Vagina (tissue), 2 donors: ENCODE measurements around the gene AMBRA1. TPM values are rescaled to one million over a fixed set of nuclear protein-coding genes. Genes with fewer than 3 reads are reported as not detected.
"Not testable (repeated sequence)": the region's sequence is repeated elsewhere in the genome, so short reads cannot be mapped to it uniquely, and the experiment has no call there.

Experiments used
- DNase-seq, 2 donors: peaks; one replicate each; pipeline ENCODE4 v3.0.0-alpha.2; 2017; ENCODE audit errors: extremely low spot score in 2 of 2
- H3K27ac ChIP-seq: fragments of 200-600 bp; sonication (generic); one replicate; pipeline ENCODE4 v1.5.1; 2019
- H3K27me3 ChIP-seq: fragments of 200-600 bp; sonication (generic); one replicate; pipeline ENCODE4 v1.5.1; 2019
- H3K36me3 ChIP-seq, 2 donors: fragments of 200-600 bp; sonication (generic); one replicate each; pipeline ENCODE4 v1.5.1; 2017 to 2019
- H3K4me1 ChIP-seq: fragments of 200-600 bp; sonication (generic); one replicate; pipeline ENCODE4 v1.5.1; 2019
- H3K4me3 ChIP-seq, 2 donors: fragments of 200-600 bp; sonication (generic); 1 replicate in 1 of 2; 2 replicates in 1 of 2; pipeline ENCODE4 v1.5.1; 2016 to 2019
- H3K9me3 ChIP-seq: fragments of 200-600 bp; sonication (generic); one replicate; pipeline ENCODE4 v1.5.1; 2019
- CTCF ChIP-seq, 3 experiments: fragments of 450-650 bp in 2 of 3; fragments of 200-600 bp in 1 of 3; sonication (generic) in 1 of 3; IDR thresholded peaks; one replicate each; pipeline ENCODE4 v1.5.1; 2017 to 2019; ENCODE audit warnings: antibody characterized with exemption in 3 of 3, mild to moderate bottlenecking in 2 of 3, moderate library complexity in 2 of 3
- POLR2A ChIP-seq, 2 donors: fragments of 450-650 bp; IDR thresholded peaks; one replicate each; pipeline ENCODE4 v1.6.1; 2017; ENCODE audit warnings: antibody characterized with exemption in 2 of 2, mild to moderate bottlenecking in 2 of 2, moderate library complexity in 2 of 2
- POLR2AphosphoS5 ChIP-seq, 2 donors: sonication (generic); formaldehyde crosslinking; IDR thresholded peaks; one replicate each; pipeline ENCODE4 v1.9.0; 2017; ENCODE audit warnings: antibody characterized with exemption in 2 of 2, mild to moderate bottlenecking in 2 of 2, low read depth in 1 of 2; ENCODE audit not compliant: insufficient read depth in 1 of 2
- intact Hi-C: fragments of 100-400 bp; cut with DNase I; formaldehyde crosslinking; loops from one replicate; pipeline ENCODE4 v1.15.1; 2023
- total RNA-seq: library from RNA; depleted of rRNA; stranded (reverse); fragments of >200 nt; gene quantifications from one replicate; pipeline ENCODE4 v1.2.3, GENCODE V29; 2016

AMBRA1 gene
- total RNA-seq, 1 donor from 2014 or later = 40.0 TPM

DNA sequence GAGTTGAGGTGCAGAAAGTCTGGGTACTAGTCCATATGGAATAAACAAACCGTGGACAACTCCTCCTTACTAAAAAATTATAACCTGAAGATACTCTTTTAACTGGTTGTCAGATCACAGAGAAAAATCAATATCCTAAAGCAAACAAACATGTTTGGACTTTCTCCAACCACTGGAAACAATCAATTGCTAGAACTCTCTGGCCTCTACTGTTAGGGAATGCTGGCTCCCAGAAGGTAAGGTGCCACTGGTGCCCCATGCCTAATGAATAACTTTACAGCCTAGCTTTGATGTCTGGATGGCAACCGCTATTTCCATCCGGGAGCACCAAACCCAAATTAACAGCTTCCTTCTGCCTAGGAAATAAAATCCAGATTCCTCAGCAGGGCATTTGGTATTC is 74.5 kb downstream of the AMBRA1 start:
- no peak overlapping the region for H3K27ac ChIP-seq
- H3K27me3 ChIP-seq = no peaks in the 10 kb centered on the region
- peaks cover 11% of the 10 kb centered on the region for H3K4me1 ChIP-seq
- intact Hi-C loops = no loop called here
- no peak overlapping the region for H3K4me3 ChIP-seq
- no peaks in the 10 kb centered on the region for H3K9me3 ChIP-seq
- H3K36me3 ChIP-seq = no peaks in the 10 kb centered on the region
- TF ChIP-seq CTCF (IDR thresholded peaks at IDR 0.05) = no peak
- no peak for DNase-seq

- DNase-seq, H3K9me3 ChIP-seq, H3K36me3 ChIP-seq, intact Hi-C loops, H3K4me3 ChIP-seq, H3K27me3 ChIP-seq, H3K27ac ChIP-seq: not testable (repeated sequence)
- H3K4me1 ChIP-seq = peaks cover 11% of the 10 kb centered on the region
Measured at GRCh38 chr11:46518928-46519327, 74.9 kb downstream of the AMBRA1 start.

GRCh38 chr11:46514370-46514769 is 79.5 kb downstream of the AMBRA1 start:
- no peaks in the 10 kb centered on the region for H3K9me3 ChIP-seq
- intact Hi-C loops = no loop called here
- no peaks in the 10 kb centered on the region for H3K36me3 ChIP-seq
- no peak for TF ChIP-seq POLR2AphosphoS5 (IDR thresholded peaks at IDR 0.05; ENCODE audit: insufficient read depth in 1 of 2, low read depth in 1 of 2)
- no peak for TF ChIP-seq POLR2A (IDR thresholded peaks at IDR 0.05)
- TF ChIP-seq CTCF (IDR thresholded peaks at IDR 0.05) = no peak
- H3K27ac ChIP-seq = no peak overlapping the region
- no peak overlapping the region for H3K4me3 ChIP-seq
- peaks cover 13% of the 10 kb centered on the region for H3K4me1 ChIP-seq
- no peaks in the 10 kb centered on the region for H3K27me3 ChIP-seq
- DNase-seq = no peak

DNA sequence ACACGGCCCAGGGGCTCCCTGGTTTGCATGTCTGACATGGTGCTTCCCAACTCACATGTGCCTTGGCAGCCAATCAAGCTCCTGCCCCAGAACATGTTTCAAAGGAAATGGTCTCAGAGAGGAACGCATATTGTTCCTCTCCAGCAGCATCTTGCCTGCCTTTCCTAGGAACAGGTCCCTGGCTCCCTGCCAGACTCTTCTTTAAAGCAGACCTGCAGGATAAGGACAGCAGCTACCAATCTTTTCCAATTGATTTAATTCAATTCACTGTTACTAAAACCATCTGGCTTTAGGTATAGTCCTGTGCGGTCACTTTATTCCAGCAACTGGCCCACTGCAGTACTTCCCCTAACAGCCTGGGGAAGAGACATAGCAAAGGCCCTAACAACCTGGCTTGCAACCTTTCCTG is 79.9 kb downstream of the AMBRA1 start:
- H3K27ac ChIP-seq = no peak overlapping the region

GRCh38 chr11:46512261-46512881 is 81.5 kb downstream of the AMBRA1 start:
- Histone ChIP-seq H3K4me3 (no peak overlapping the region), H3K4me1 (peaks cover 13% of the 10 kb centered on the region), H3K9me3 (no peaks in the 10 kb centered on the region), H3K36me3 (peaks cover 0 to 11% of the 10 kb centered on the region in 2 donors), H3K27me3 (no peaks in the 10 kb centered on the region), H3K27ac (no peak overlapping the region)
- no peak for DNase-seq
- intact Hi-C loops = no loop called here
- TF ChIP-seq POLR2A (IDR thresholded peaks at IDR 0.05) (no peak), CTCF (IDR thresholded peaks at IDR 0.05) (no peak), POLR2AphosphoS5 (IDR thresholded peaks at IDR 0.05; ENCODE audit: insufficient read depth in 1 of 2, low read depth in 1 of 2) (no peak)

More for the DNA sequence above, 79.9 kb downstream of the AMBRA1 start:
- Histone ChIP-seq H3K27me3 (no peaks in the 10 kb centered on the region), H3K9me3 (no peaks in the 10 kb centered on the region), H3K4me1 (peaks cover 13% of the 10 kb centered on the region), H3K4me3 (no peak overlapping the region), H3K36me3 (no peaks in the 10 kb centered on the region)
- TF ChIP-seq POLR2A (IDR thresholded peaks at IDR 0.05) (no peak), POLR2AphosphoS5 (IDR thresholded peaks at IDR 0.05; ENCODE audit: insufficient read depth in 1 of 2, low read depth in 1 of 2) (no peak), CTCF (IDR thresholded peaks at IDR 0.05) (no peak)
- DNase-seq = no peak
- intact Hi-C loops = no loop called here
